Loucy (cell line): ENCODE data around the gene MON2.

Source experiments
- H2AFZ ChIP-seq: fragments of 200-600 bp; sonication (generic); 2 replicates; pipeline ENCODE4 v1.6.0; 2016; ENCODE audit warnings: antibody characterized with exemption, mild to moderate bottlenecking, low read length, moderate library complexity
- H3F3A ChIP-seq: fragments of 200-600 bp; 2 replicates; pipeline ENCODE4 v1.6.0; 2016; ENCODE audit warnings: antibody characterized with exemption, low read depth, mild to moderate bottlenecking
- H3K27me3 ChIP-seq: fragments of 200-600 bp; sonication (generic); 2 replicates; pipeline ENCODE4 v1.6.1; 2014; ENCODE audit warnings: low read length, mild to moderate bottlenecking; ENCODE audit not compliant: insufficient read depth, poor library complexity, severe bottlenecking
- H3K36me3 ChIP-seq: fragments of 200-600 bp; sonication (generic); 2 replicates; pipeline ENCODE4 v1.6.1; 2016; ENCODE audit warnings: low read length; ENCODE audit not compliant: insufficient read depth
- H3K4me1 ChIP-seq: fragments of 200-600 bp; sonication (generic); 2 replicates; pipeline ENCODE4 v1.5.1; 2014; ENCODE audit warnings: low read length, mild to moderate bottlenecking; ENCODE audit not compliant: insufficient read depth, poor library complexity, severe bottlenecking
- H3K4me2 ChIP-seq: fragments of 200-600 bp; sonication (generic); 2 replicates; pipeline ENCODE4 v1.6.0; 2014; ENCODE audit warnings: antibody characterized with exemption, low read length, low read depth, mild to moderate bottlenecking; ENCODE audit not compliant: poor library complexity, severe bottlenecking
- H3K4me3 ChIP-seq: fragments of 200-600 bp; sonication (generic); 2 replicates; pipeline ENCODE4 v1.5.1; 2014; ENCODE audit warnings: low read length, mild to moderate bottlenecking, mixed read lengths; ENCODE audit not compliant: poor library complexity, severe bottlenecking
- H3K79me2 ChIP-seq: fragments of 200-600 bp; sonication (generic); 2 replicates; pipeline ENCODE4 v1.6.1; 2014; ENCODE audit warnings: low read length; ENCODE audit not compliant: insufficient read depth
- H3K9ac ChIP-seq: fragments of 200-600 bp; sonication (generic); 2 replicates; pipeline ENCODE4 v1.6.0; 2014; ENCODE audit warnings: mild to moderate bottlenecking, low read depth, low read length, moderate library complexity; ENCODE audit not compliant: poor library complexity, severe bottlenecking
- H3K9me2 ChIP-seq: fragments of 200-600 bp; sonication (generic); replicated peaks from 2 replicates; pipeline ENCODE4 v1.6.1; 2016; ENCODE audit warnings: low read depth, low read length, mixed read lengths
- H3K9me3 ChIP-seq: fragments of 200-600 bp; sonication (generic); 2 replicates; pipeline ENCODE4 v1.6.1; 2014; ENCODE audit warnings: mild to moderate bottlenecking, antibody characterized with exemption, low read length, low read depth; ENCODE audit not compliant: insufficient read depth
- H4K20me1 ChIP-seq: fragments of 200-600 bp; sonication (generic); 2 replicates; pipeline ENCODE4 v1.6.0; 2014; ENCODE audit warnings: antibody characterized with exemption, low read length, mild to moderate bottlenecking; ENCODE audit not compliant: insufficient read depth, poor library complexity, severe bottlenecking
- CTCF ChIP-seq: fragments of 200-600 bp; sonication (generic); conservative IDR thresholded peaks from 2 replicates; pipeline ENCODE4 v1.5.1; 2014; ENCODE audit warnings: mild to moderate bottlenecking, antibody characterized with exemption, low read length
- EZH2phosphoT487 ChIP-seq: fragments of 200-600 bp; IDR thresholded peaks from 2 replicates; pipeline ENCODE4 v1.6.1; 2018; ENCODE audit warnings: antibody characterized with exemption, mild to moderate bottlenecking, moderate library complexity, borderline replicate concordance

MON2 gene

GRCh38 chr12:62643486-62643885, 176.9 kb downstream of the MON2 start:
- Histone ChIP-seq H2AFZ (no peak overlapping the region), H3K27me3 (no peaks in the 10 kb centered on the region), H3K9ac (no peak overlapping the region), H3K79me2 (no peaks in the 10 kb centered on the region), H3K4me3 (no peak overlapping the region), H3F3A (no peaks in the 10 kb centered on the region), H3K9me3 (no peaks in the 10 kb centered on the region), H3K4me2 (no peak overlapping the region), H3K9me2 (no peaks in the 10 kb centered on the region), H3K36me3 (peaks cover 9% of the 10 kb centered on the region; the same call in 1 of the 2 replicates), H3K4me1 (peaks cover 27% of the 10 kb centered on the region), H4K20me1 (no peaks in the 10 kb centered on the region)
- TF ChIP-seq EZH2phosphoT487 (no peak), CTCF (no peak)

- no peaks in the 10 kb centered on the region for H3K79me2 ChIP-seq
- no peak overlapping the region for H3K4me2 ChIP-seq
- H3K9me3 ChIP-seq, result no peaks in the 10 kb centered on the region
- no peaks in the 10 kb centered on the region for H3F3A ChIP-seq
- TF ChIP-seq CTCF (no peak), EZH2phosphoT487 (no peak)
- peaks cover 14% of the 10 kb centered on the region for H3K4me1 ChIP-seq
- H3K9me2 ChIP-seq, result no peaks in the 10 kb centered on the region
- H3K36me3 ChIP-seq, result peaks cover 10% of the 10 kb centered on the region; the same call in 1 of the 2 replicates
- no peaks in the 10 kb centered on the region for H4K20me1 ChIP-seq
- no peak overlapping the region for H3K9ac ChIP-seq
- no peak overlapping the region for H3K4me3 ChIP-seq
- H3K27me3 ChIP-seq, result no peaks in the 10 kb centered on the region
- H2AFZ ChIP-seq, result no peak overlapping the region
These were observed 179.9 kb downstream of the MON2 start for GRCh38 chr12:62646566-62646965.

- TF ChIP-seq CTCF (no peak), EZH2phosphoT487 (no peak)
- H3K27me3 ChIP-seq, result no peaks in the 10 kb centered on the region
- no peaks in the 10 kb centered on the region for H4K20me1 ChIP-seq
- no peaks in the 10 kb centered on the region for H3F3A ChIP-seq
- no peaks in the 10 kb centered on the region for H3K9me2 ChIP-seq
- no peak overlapping the region for H3K4me2 ChIP-seq
- H3K9me3 ChIP-seq, result no peaks in the 10 kb centered on the region
- H3K9ac ChIP-seq, result no peak overlapping the region
- peaks cover 8% of the 10 kb centered on the region for H3K4me1 ChIP-seq
- H3K4me3 ChIP-seq, result no peak overlapping the region
- peaks cover 10% of the 10 kb centered on the region; the same call in 1 of the 2 replicates for H3K36me3 ChIP-seq
- H3K79me2 ChIP-seq, result no peaks in the 10 kb centered on the region
- H2AFZ ChIP-seq, result no peak overlapping the region
These were observed 181.0 kb downstream of the MON2 start for GRCh38 chr12:62647586-62647985.
